ENCODE measurements around the gene CCDC87.

Gene CCDC87

GRCh38 chr11:66579017-66579606 lies 13.8 kb downstream of the CCDC87 start:
- DNase-seq (ENCODE audit: low read depth) = peak; percentile 76

DNA sequence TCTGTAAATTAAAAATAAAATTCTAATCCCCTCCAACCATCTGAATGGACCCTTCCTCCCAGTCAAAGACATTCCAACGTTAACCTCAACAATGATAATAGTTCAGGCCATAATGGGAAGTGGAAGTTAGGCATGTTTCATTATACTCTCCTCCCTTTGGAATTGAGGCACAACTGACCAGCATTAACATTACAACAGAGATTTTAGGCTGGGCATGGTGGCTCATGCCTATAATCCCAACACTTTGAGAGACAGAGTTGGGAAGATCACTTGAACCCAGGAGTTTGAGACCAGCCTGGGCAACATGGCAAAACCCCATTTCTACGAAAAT lies 22.0 kb downstream of the CCDC87 start:
- DNase-seq (ENCODE audit: low read depth) = no peak

GRCh38 chr11:66570079-66570849 lies 22.6 kb downstream of the CCDC87 start:
- DNase-seq (ENCODE audit: low read depth) = no peak

- no peak for DNase-seq (ENCODE audit: low read depth)
Measured at GRCh38 chr11:66569076-66569475, 23.8 kb downstream of the CCDC87 start.

GRCh38 chr11:66568124-66568916 lies 24.5 kb downstream of the CCDC87 start, which contains the start of gene CTSF:
Gene CTSF, minus strand, starts transcription at chr11:66568606. Its CDS starts 120 bp downstream, at chr11:66568486.
- peak; percentile 80 for DNase-seq (ENCODE audit: low read depth)

DNA sequence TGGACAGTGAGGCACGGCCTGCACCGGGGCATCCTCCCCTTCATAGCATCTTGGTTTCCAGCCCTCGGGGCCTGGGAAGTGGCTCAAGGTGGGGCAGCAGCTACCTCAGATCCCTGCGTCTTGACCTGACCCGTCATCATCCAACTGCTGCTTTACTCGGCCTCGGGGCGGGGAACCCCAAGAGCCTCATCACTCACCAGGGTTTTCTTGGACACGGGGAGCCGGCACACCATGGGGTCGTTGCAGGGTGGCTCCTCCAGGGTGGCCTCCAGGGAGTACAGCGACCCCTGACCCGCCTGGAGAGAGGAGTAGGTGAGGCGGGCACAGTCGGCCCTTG lies 25.1 kb downstream of the CCDC87 start:
- no peak for DNase-seq (ENCODE audit: low read depth)

- no peak for DNase-seq (ENCODE audit: low read depth)
Measured at GRCh38 chr11:66566221-66566620, 26.6 kb downstream of the CCDC87 start.

DNA sequence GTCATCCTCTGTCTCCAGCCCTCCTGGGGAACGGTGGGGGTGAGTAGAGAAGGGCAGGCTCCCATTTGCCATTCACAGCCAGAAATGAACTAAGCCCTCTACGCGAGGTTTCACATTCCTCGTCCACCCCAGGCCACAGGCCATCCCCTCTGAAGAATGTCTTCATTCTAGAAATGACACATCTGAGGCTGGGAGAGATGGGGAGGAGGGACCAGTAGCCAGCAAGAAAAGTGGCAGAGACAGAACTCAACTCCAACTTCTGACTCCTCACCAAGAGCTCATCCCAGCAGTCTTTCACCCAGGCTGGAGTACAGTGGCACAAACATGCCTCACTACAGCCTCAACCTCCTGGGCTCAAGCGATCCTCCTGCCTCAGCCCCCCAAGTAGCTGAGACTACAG lies 27.9 kb downstream of the CCDC87 start:
- DNase-seq (ENCODE audit: low read depth) = no peak

DNA sequence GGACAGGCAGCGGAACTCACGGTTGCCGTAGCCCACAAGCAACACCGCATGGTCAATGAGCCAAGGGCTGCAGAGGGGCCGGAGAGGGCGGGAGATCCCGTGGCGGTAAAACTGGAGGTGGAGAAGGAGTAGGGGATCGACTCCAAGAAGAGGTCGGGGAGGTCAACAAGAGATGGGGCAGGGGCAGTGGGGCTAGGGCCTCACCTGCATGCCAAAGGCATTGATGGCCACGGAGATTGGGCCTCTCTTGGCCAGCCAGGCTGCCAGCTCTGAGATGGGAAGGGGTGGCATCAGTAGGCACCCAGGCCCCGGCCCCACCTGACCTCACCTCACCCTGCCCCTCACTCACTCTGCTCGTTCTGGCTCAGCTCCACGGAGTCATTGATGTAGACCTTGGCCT lies 28.3 kb downstream of the CCDC87 start:
- no peak for DNase-seq (ENCODE audit: low read depth)

GRCh38 chr11:66563832-66564231 lies 29.0 kb downstream of the CCDC87 start:
- no peak for DNase-seq (ENCODE audit: low read depth)

DNA sequence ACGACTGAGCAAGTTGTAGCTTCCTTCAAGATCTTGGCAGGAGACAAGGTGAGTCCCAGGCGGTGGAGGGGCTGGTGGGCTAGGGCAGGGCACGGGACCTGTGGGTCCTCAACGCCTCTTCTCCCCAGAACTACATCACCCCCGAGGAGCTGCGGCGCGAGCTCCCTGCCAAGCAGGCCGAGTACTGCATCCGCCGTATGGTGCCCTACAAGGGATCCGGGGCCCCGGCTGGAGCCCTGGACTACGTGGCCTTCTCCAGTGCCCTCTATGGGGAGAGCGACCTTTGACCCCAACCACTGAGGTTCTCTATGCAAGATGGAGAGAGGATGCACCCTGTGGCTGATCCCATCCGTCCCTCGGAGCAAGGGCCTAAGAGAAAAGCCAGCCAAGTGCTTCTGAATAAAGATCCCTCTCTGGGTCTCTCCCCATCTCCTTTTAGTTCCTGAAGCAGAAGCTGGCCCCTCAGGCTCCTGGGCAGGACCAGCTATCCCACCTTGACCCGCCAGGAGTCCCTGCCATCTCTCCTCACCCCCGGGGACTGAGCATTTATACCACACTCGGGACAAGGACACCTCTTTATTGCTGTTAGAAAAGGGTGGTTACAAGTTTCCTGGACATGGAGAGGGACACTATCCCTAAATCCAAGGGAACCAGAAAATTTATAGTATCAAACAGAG lies 29.8 kb downstream of the CCDC87 start:
- no peak for DNase-seq (ENCODE audit: low read depth)

- DNase-seq (ENCODE audit: low read depth) = no peak
Measured at GRCh38 chr11:66562275-66562674, 30.6 kb downstream of the CCDC87 start.

DNA sequence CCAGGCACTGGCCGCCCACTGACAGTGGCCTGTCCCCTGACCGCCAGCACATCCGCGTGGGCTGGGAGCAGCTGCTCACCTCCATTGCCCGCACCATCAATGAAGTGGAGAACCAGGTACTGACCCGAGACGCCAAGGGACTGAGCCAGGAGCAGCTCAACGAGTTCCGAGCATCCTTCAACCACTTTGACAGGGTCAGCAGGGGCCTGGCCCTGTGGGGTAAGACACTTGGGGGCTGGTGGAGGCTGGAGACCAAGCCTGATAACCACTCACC lies 31.0 kb downstream of the CCDC87 start:
- DNase-seq (ENCODE audit: low read depth) = no peak

GRCh38 chr11:66561178-66561974 lies 31.5 kb downstream of the CCDC87 start:
- no peak for DNase-seq (ENCODE audit: low read depth)

- DNase-seq (ENCODE audit: low read depth) = no peak
Measured at GRCh38 chr11:66559866-66560676, 32.8 kb downstream of the CCDC87 start.

- no peak for DNase-seq (ENCODE audit: low read depth)
Measured at GRCh38 chr11:66559142-66559865, 33.6 kb downstream of the CCDC87 start.

DNA sequence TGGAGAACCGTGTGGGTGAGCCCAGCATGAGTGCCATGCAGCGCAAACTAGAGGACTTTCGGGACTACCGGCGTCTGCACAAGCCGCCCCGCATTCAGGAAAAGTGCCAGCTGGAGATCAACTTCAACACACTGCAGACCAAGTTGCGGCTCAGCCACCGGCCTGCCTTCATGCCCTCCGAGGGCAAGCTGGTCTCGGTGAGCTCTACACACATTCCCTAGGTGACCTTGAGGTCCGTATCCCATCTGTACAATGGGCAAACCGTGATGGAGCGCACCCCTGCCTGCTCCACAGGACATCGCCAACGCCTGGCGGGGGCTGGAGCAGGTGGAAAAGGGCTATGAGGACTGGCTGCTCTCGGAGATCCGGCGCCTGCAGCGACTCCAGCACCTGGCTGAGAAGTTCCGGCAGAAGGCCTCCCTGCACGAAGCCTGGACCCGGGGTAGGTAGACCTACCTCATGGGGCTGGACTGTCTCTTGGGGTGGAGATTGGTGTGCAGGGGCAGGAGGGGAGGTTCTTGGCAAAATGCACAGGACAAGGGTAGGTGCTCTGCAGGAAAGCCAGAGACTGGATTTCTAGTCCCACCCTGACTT lies 35.0 kb downstream of the CCDC87 start:
- DNase-seq (ENCODE audit: low read depth) = no peak

DNA sequence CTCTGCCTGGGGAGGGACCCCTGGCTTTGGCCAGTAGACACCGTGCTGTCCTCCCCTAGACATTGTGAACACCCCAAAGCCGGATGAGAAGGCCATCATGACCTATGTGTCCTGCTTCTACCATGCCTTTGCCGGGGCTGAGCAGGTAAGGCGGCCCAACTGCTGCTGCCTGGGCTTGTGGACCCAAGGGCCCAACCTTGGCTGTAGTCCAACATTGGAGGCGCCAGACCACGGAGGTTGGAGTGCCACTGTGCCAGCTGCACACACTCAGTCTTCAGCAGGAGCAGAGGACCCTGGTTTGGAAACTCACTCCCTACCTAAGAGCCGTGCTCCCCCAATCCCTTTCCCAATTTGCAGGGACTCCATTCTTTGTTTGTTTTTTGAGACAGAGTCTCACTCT lies 36.8 kb downstream of the CCDC87 start:
- no peak for DNase-seq (ENCODE audit: low read depth)

GRCh38 chr11:66555416-66555815 lies 37.4 kb downstream of the CCDC87 start:
- DNase-seq (ENCODE audit: low read depth) = no peak

DNA sequence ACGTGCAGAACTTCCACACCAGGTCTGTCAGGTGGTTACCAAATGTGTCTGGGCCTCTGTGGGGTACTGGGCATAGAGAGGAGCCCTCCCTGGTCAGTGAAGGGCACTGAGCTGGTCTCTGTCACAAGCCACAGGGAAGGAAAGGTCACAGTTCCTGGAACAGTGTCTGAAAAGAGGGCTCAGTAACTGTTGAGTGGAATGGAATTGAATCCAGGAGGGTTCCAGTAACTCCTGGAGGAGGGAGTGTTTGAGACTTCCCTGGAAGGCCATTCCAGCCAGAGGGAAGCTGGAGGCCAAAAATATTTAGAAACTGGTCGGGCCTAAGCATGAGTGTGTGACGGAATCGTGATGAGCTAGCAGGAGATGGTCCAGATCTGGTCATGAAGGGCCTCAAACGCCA lies 38.3 kb downstream of the CCDC87 start:
- no peak for DNase-seq (ENCODE audit: low read depth)
